Activated CD8-positive, alpha-beta memory T cell treated with anti-CD3 and anti-CD28 coated beads, Interleukin-2, amount 10 ng/mL, durations not matched to agents 7 days and 5 days (primary cell): ENCODE data around the gene CD74. TPM values are rescaled to one million over a fixed set of nuclear protein-coding genes. Genes with fewer than 3 reads are reported as not detected.

Experiments used
- ATAC-seq: fragments of 150-1000 bp; cut with Tn5 transposase; one replicate; pipeline ENCODE4 v1.10.0; 2021; ENCODE audit warnings: moderate library complexity
- CTCF ChIA-PET: fragments of 350-600 bp; sonication (Branson Sonifier 250); formaldehyde crosslinking; loops from one replicate; lab custom pipeline; 2021; ENCODE audit warnings: antibody characterized with exemption; lab: Charles Lee
- DNase-seq: peaks from one replicate; pipeline ENCODE4 v3.0.0-alpha.2; 2020
- H3K27ac Mint-ChIP-seq: one replicate; pipeline ENCODE4 v1.8.0; 2021; ENCODE audit warnings: mild to moderate bottlenecking, mixed read lengths
- H3K27me3 Mint-ChIP-seq: one replicate; pipeline ENCODE4 v1.8.0; 2021; ENCODE audit warnings: mixed read lengths
- H3K36me3 Mint-ChIP-seq: one replicate; pipeline ENCODE4 v1.8.0; 2021; ENCODE audit warnings: mild to moderate bottlenecking, mixed read lengths
- H3K4me1 Mint-ChIP-seq: one replicate; pipeline ENCODE4 v1.8.0; 2021; ENCODE audit warnings: mixed read lengths
- H3K4me3 Mint-ChIP-seq: one replicate; pipeline ENCODE4 v1.8.0; 2021; ENCODE audit warnings: mild to moderate bottlenecking, moderate library complexity, mixed read lengths
- H3K9me3 Mint-ChIP-seq: one replicate; pipeline ENCODE4 v1.8.0; 2022; ENCODE audit warnings: low read depth, mixed read lengths
- total RNA-seq, 2 experiments: library from RNA; stranded (reverse); gene quantifications; one replicate each; pipeline ENCODE4 v1.2.3, GENCODE V29; 2021

Gene CD74
- total RNA-seq, 2 experiments from 2014 or later = 1,513 to 1,561 TPM

- Mint-ChIP-seq H3K4me3 (peak overlapping the region; percentile 84), H3K27me3 (peaks cover 5% of the 10 kb centered on the region), H3K4me1 (peaks cover 32% of the 10 kb centered on the region), H3K36me3 (peaks cover 21% of the 10 kb centered on the region), H3K27ac (peak overlapping the region; percentile 80), H3K9me3 (no peaks in the 10 kb centered on the region)
- DNase-seq (no peak), ATAC-seq (no peak)
- CTCF ChIA-PET = interaction anchor here (1.1 to 2.5 kb wide), 3 partner anchors 42 to 92 kb away, joined by 3 to 10 read pairs (median 6); partner anchors contain the start of gene RPS14
These were observed 56.0 kb downstream of the CD74 start for GRCh38 chr5:150356575-150357294.

DNA sequence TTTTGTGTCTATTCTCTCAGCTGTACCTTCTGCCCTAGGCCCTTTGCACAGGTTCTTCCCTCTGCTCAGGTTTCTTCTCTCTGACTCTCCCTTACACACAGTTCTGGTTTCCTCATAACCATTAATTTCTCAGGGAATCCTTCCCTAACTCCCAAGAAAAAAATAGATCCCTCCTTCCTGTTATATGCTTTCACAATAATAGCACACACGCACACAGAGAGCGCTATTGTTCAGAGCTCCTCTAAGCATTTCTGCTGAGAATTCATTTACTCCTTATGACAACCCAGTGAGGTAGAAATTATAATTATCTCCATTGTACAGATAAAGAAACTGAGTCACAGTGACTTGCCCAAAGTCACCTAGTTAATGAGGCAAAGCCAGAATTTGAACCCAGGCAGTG is 56.9 kb downstream of the CD74 start:
- peaks cover 12% of the 10 kb centered on the region for H3K36me3 Mint-ChIP-seq
- DNase-seq (no peak), ATAC-seq (no peak)
- H3K27me3 Mint-ChIP-seq = peaks cover 5% of the 10 kb centered on the region
- peaks cover 35% of the 10 kb centered on the region for H3K4me1 Mint-ChIP-seq
- H3K27ac Mint-ChIP-seq = no peak overlapping the region
- H3K9me3 Mint-ChIP-seq = no peaks in the 10 kb centered on the region
- CTCF ChIA-PET = no interaction called here
- H3K4me3 Mint-ChIP-seq = no peak overlapping the region

DNA sequence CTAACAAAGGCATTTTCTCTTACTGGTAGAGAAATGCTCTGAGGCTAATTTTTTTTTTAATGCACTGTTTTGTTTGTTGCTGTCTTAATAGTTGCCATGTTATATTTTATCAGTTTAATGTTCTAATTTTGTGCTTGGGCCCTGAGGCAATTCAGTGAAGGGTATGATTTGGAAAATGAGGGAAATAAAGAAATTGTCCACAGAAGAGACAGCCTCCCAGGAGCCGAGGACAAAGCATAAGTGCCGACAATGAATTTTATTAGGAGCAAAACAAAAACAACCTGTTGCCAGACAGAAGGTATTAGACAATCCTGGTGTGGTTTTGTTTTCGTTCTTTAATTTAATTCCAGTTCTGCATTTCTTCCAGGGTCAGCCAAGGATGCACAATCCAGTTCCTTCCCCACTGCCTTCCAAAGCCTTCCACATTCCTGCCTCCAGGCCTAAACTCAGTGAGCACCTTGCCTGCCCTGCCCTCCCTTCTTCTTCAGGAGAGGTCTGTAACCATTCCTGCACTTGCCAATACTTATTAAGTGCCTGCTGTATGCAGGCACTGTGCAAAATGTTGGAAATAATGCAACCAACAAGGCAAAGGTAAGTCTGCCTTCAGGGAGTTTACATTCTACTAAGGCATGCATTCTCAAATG is 59.6 kb downstream of the CD74 start:
- DNase-seq = no peak
- CTCF ChIA-PET = interaction anchor here (2.3 kb wide), 1 partner anchor 89 kb away, joined by 5 read pairs; no protein-coding TSS in a partner anchor
- ATAC-seq = no peak
- no peaks in the 10 kb centered on the region for H3K36me3 Mint-ChIP-seq
- H3K9me3 Mint-ChIP-seq = no peaks in the 10 kb centered on the region
- H3K4me3 Mint-ChIP-seq = no peak overlapping the region
- H3K27me3 Mint-ChIP-seq = peaks cover 5% of the 10 kb centered on the region
- peaks cover 21% of the 10 kb centered on the region for H3K4me1 Mint-ChIP-seq
- no peak overlapping the region for H3K27ac Mint-ChIP-seq

DNA sequence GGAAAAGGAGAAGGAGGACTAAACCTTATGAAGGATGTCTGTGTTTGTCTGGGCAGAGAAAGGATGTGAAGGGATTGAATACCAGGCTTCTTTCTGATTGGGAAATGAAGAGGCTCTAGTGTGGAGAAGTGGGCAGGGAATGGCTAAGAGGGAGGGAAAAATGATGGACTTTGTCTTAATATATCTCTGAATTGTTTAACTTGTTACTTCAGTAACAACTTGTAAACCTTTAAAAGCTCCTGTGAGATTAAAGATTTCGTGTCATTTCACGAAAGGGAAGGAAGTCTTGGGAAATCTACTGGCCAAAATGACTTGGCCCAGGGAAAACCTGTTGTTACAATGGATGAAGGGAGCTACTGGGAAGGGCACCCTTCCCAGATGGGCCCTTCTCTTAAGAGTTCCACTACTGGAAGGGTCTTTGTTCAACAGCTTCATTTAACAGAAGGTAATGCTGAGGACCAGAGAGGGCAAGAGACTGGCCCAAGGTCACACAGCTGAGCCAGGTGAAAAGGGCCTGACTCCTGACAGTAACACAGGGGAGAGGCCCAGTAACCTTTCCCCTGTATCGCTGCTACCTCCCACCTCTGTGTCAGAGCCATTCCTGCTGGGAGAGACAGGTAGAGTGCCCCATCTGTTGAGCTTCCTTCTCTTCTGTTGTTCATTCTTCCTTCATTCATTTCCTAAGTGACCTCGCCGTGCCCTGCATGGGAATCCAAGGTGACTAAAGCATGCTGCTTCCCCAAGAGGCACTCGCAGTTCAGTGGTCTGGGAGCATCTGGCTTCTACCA is 60.3 kb downstream of the CD74 start:
- CTCF ChIA-PET = interaction anchor here (1.4 to 3.4 kb wide), 4 partner anchors 59 to 222 kb away, joined by 4 to 14 read pairs (median 5); no protein-coding TSS in a partner anchor
- Mint-ChIP-seq H3K4me3 (no peak overlapping the region), H3K4me1 (peaks cover 28% of the 10 kb centered on the region), H3K27me3 (peaks cover 5% of the 10 kb centered on the region), H3K36me3 (no peaks in the 10 kb centered on the region), H3K9me3 (no peaks in the 10 kb centered on the region), H3K27ac (peak overlapping the region; percentile 38)
- DNase-seq (no peak), ATAC-seq (no peak)

Other genes with a start within 250 kb of the CD74 start
- not detected for gene CDX1, start 246.1 kb downstream of the CD74 start, total RNA-seq
- not detected for gene SLC6A7, start 222.8 kb downstream of the CD74 start, total RNA-seq
- not detected for gene CAMK2A, start 123.1 kb downstream of the CD74 start, total RNA-seq
- gene ARSI, start 110.0 kb downstream of the CD74 start, total RNA-seq = not detected
- gene TCOF1, start 55.2 kb downstream of the CD74 start, total RNA-seq = 10 to 100 TPM; 95.3 to 96.9 TPM
- gene RPS14, start 36.8 kb upstream of the CD74 start, total RNA-seq = 1,000 to 10,000 TPM; 1,980 to 2,218 TPM
- under 1 TPM; 0.58 to 0.68 TPM for gene NDST1, start 95.2 kb upstream of the CD74 start, total RNA-seq
- under 1 TPM; 0.05 to 0.09 TPM for gene SYNPO, start 227.8 kb upstream of the CD74 start, total RNA-seq
- gene MYOZ3, start 248.3 kb upstream of the CD74 start, total RNA-seq = not detected